ENCODE measurements around the gene PLD3.

Gene PLD3

DNA sequence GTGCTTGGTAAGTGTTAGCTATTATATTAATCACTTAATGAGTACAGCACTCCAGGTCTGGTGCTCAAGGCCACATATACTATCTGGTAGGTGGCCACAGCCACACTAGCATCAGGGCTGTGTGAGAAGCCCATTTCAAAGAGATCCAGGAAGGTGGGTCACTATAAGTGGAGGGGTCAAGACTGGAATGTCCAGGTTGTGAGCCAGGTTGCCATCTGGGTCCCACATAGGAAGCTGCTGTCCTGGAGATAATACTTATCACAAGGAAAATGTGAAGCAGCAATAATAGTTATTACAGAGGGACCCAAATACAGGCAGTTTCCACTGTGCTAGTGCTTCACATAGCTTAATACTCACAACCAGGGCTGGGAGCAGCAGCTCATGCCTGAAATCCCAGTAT lies 13.4 kb upstream of the PLD3 start:
- no peak for DNase-seq

- DNase-seq: no peak
Observed at GRCh38 chr19:40335855-40336600, 12.5 kb upstream of the PLD3 start.

DNA sequence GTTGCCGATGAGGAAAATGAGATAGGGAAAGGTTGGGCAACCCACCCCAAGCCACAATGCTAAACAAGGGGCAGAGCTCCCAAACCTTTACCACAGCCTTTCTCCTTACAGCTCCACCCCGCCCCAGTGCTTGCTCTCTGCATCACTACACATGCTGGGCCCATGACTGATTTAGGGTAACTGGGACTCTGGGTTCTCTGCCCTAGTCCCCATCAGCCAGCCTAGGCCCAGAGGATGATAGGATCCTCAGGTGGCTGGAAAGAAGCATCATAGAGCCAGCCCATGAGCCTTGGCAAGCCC lies 11.9 kb upstream of the PLD3 start:
- no peak for DNase-seq

- DNase-seq: no peak
Observed at GRCh38 chr19:40337107-40337506, 11.4 kb upstream of the PLD3 start.

DNA sequence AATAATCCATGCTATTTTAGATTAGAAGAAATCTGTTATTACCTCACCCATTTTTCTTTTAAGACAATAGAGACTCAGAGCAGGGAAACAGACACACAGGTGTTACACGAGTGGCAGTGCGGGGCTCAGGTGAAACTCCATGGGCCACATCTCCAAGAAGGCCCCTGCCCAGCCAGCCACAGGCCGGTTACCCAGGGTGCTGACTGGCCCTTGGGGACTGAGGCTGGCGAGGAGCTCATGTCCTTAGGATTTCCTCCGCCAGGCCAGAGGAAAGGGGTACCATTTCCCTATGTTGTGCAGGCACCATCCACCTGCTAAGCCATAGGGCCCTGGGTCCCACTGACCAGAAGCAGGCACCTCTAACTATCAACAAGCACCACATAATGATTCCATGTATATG lies 10.9 kb upstream of the PLD3 start:
- no peak for DNase-seq

GRCh38 chr19:40339018-40339728 lies 9.3 kb upstream of the PLD3 start:
- no peak for DNase-seq

DNA sequence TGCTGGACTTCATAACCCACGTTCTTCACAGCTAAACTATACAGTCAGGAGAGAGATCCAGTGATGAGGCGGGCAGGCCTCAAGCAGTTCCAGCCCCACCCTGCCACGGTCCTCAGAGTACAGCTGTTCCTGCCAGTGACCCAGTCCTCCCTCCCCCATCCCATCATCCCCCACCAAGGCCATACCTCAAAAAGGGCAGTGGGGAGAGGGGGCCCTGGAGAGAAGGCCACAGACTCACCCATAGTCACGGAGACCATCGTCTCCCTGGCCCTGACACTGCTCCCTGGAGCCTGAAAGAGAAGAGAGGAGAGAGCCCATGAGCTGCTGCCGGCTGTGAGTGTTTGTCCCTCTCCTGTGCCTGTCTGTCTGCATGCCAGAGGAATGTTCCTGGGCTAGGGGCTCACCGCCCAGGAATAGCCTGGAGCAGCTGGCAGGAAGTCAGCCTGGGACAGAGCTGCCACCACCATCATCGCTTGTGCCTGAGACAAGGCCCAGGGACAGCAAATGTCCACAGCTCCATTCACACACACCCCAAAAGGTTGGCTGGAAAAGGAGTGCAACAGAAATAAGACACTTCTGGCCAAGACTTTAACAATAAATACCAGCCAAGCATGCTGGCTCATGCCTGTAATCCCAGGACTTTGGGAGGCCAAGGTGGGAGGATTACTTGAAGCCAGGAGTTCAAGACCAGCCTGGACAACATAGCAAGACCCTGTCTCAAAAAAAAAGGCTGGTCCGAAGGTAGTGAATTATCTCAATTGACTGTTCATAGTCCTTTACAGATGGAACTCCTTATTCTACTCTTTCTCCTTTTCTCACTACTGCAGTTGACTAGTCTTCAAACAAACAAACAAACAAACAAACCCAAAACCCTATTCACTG lies 6.7 kb upstream of the PLD3 start:
- DNase-seq: no peak

DNA sequence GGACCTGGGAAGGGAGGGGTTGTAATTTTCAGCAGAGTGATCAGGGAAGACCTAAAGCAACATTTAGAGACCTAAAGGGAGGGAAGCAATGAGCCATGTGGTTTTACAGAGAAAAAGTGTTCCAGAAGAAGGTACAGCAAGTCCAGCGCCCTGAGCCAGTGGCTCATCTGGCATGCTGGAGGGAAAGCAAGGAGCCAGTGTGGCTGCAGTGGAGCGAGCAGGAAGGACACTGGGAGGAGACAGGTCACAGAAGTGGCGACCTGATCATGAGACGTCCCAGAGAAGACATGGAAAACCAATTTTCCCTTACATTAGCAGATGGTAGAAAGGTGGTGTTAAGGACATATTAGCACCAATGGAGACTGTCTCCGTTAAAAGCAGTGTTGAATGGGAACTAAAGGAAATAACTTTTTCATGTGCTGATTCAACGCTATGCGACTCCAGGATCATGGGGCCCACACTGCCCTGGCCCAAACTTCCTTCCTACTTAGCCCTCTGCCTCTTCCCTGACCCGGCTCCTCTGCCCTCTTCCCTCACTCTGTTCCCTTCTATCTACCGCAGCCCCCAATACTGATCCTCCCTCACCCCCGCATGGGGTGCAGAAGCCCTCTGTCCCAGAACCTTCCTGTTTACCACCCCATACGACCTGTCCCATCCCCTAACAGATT lies 5.7 kb upstream of the PLD3 start:
- no peak for DNase-seq

DNA sequence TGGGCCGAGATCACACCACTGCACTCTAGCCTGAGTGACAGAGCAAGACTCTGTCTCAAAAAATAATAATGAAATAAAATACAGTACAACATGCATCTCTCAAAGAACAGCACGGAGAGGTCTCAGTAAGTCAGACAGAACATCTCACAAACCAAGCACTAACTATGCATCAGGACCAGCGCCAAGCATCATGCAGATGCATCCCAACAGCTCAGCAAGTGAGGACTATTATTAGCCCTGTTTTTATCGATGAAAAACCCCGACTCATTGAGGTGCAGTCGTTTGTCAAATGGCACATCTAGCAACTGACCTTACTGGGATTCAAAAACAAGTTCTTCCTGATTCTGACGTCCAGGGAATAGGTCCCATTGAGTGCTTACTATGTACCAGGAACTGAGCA lies 4.1 kb upstream of the PLD3 start:
- no peak for DNase-seq

DNA sequence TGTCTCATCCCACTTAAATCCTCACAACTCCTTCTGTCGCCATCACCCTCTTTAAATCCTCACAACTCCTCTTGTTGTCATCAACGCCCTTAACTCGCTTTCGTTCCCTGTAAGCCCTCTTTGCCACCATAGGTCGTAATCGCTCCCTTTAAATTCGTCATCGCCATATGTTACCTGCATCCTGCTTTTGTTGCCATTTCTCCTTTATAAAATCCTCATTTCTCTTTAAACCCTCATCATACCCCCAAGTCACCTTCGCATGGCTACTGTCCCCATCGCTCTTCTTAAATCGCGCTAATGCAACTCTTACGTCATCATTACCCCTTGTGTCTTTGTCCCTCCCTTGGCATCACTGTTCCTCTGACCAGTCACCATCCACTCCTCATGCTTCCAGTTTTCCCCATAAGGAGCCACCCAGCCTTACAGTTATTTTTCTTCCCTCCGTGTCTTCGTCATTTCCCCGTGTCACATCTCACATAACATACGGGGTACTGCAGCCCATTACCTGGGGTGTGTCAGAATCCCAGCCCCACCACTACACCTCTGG lies 539 bp downstream of the PLD3 start:
- no peak for DNase-seq

DNA sequence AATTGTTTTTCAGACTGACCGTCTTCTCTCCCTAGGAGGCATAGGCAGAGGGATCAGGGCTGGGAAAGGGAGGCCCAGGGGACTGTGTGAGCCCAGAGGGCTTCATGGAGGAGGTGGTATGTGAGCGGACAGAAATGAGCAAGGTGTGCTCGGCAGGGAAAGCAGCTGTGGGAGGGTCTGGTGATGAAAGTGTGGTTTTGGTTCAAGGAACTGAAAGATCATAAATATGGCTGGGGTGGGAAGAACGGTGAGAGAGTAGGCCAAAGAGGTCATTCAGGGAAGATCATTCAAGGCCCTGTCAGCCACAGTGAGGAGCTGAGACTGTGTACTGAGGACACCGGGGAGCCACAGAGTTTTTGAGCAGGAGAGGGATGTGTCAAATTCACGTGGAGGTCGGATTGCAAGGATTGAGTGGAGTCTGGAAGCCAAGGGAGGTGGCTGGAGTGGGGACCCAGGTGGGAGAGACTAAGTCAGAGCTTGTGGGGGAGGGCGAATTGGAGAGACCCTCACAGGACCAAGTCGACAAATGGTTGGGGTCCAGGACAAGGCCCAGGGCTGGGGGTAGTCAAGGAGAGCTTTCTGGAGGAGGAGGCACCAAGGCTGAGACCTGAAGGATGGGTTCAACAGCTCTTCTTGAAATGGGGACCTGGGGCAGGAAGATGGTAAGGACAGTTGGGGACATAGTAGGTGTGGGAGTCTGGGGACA lies 7.6 kb downstream of the PLD3 start:
- no peak for DNase-seq

DNA sequence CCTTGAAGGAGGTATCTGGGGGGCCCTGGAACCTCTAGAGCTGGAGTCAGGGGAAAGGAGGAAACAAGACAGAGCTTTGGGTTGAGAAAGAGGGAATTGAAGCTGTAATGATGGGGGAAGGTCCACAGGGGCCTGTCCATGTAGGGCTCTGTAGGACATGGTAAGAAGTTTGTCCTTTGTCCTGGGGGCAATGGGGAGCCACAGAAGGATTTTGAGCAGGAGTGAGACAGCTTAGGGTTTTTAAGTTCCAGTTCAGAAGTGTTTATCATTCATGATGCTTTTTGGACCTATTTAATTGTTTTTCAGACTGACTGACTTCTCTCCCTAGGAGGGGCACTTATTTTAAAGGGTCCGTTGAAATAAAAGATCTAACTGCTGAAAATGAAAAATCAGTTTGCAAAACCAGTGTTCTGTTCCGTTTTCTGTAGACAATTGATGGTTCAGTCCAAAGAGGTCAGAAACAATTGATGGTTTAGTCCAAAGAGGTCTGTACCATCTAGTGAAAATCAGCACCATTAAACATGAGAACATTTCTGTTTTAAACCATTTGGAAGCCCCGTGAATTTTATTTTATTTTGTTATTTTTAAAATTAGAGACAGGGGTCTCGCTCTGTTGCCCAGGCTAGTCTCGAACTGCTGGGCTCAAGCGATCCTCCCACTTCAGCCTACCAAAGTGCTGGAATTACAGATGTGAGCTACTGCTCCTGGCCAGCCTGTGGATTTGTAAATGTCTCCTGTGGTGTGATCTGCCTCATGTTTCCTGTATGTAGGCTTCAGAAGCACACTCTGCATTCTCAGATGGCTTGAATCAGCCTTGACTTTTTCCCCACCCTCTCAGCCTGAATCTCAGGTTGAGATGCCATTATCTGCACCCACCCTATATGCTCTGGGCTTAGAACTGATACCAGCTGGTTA lies 8.4 kb downstream of the PLD3 start:
- DNase-seq: no peak

- no peak for DNase-seq
Observed at GRCh38 chr19:40357640-40358039, 9.1 kb downstream of the PLD3 start.

DNA sequence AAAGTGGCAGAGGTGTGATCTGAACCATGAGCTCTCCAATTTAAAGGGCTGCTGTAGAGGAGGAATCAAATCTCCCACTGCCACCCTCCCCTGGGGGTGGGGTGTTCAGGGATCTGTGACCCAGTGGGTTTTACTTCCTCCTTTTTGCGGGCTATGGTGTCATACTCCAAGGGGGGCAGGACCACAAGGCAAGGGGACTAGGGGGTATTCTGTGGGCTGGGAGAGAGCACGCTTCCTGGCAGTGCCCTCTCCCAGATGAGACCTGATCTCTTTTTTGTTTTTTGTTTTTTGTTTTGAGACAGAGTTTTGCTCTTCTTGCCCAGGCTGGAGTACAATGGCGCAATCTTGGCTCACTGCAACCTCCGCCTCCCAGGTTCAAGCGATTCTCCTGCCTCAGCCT lies 10.3 kb downstream of the PLD3 start:
- DNase-seq: no peak

DNA sequence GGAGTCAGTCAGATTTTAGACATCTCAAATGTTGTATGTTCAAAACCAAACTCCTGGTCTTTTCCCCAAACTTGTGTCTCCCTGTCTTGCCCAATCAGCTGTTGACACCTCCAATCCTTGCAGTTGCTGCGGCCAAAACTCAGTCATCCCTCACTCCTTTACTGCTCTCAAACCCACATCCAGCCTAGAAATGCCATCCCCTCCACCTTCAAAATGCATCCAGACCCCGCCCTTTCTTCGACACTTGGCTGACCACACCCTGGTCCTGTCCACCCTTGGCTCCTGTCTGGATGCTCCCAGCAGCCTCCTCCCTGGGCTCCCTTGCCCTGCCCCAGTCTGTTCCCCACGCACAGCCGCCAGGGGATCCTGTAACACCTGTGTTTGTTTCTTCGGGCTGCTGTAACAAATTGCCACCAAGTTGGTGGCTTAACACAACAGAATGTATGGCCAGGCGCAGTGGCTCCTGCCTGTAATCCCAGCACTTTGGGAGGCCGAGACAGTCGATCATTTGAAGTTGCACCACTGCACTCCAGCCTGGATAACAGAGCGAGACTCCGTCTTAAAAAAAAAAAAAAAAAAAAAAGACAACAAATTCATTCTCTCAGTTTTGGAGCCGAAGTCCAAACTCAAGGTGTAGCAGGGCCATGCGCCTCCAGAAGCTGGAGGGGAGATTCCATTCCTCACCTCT lies 11.7 kb downstream of the PLD3 start:
- DNase-seq: no peak

DNA sequence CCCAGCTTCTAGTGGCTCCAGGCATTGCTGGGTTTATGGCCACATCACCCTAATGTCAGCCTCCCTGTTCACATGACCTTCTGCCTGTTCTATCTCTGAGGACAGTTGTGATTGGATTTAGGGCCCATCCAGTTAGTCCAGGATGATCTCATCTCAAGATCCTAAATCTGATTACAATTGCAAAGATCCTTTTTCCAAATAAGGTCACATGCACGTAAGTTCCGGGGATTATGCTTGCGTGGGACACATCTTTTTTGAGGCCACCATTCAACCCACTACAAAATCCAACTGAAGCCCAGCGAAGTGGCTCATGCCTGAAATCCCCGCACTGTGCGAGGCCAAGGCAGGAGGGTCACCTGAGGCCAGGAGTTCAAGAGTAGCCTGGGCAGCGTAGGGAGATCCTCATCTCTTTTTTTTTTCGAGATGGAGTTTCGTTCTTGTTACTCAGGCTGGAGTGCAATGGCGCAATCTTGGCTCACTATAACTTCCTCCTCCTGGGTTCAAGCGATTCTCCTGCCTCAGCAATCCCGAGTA lies 12.3 kb downstream of the PLD3 start:
- DNase-seq: no peak

- no peak for DNase-seq
Observed at GRCh38 chr19:40362160-40362559, 13.7 kb downstream of the PLD3 start.

- no peak for DNase-seq
Observed at GRCh38 chr19:40363069-40363468, 14.6 kb downstream of the PLD3 start.

DNA sequence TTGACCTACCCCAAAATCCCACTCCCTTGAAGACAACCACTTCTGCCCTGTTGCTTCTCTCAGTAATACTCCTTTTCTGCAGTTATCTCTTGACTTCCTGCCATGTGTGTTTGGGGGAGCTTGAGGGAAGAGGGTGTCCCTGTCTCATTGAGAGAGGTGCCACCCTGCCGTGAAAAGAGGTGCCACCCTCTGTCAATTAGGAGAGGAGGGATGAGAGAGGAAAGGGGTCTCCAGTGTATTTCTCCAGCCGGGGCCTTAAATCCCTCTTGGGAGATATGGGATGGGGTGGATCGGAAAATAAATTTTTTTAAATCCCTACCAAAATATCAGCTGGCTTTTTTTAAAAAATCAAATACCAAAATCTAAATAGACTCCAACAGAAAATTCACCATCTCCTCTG lies 16.5 kb downstream of the PLD3 start:
- no peak for DNase-seq
